Measurements from ENCODE around the gene C22orf23. TPM values are rescaled to one million over a fixed set of nuclear protein-coding genes. Genes with fewer than 3 reads are reported as not detected.

Gene C22orf23
- total RNA-seq, 1 donor from 2014 or later = not detected

DNA sequence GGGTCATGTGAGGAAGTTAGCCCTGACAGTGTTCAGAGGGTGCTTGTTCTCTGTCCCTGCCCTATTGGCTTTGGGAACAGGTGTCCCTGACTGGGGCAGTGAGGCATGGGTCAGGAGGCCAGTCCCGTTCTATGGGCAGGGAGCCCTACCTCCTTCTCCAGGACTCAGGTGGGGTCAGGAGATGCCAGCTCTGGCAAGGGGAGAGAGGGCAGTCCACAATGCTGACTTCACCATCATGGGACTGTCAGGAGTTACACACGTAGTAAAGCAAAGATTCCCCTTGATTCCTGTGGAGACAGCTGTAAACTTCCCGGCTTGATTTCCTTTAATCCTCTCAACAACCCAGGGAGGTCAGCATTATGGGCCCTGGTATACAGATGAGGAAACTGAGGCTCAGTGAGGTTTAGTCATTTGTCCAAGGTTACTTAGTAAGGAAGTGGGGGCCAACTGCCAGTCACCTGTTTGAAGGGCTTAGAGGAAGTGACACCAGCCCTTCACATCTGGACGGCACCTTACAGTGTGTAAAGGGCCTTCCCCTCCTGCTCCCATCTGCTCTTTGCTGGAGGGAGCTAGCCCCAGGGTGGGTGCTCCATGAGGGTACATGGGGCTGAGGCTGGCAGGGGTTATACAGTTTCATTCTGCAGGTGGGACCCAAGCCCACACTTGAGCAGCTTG lies 35.4 kb downstream of the C22orf23 start:
- Histone ChIP-seq H3K27me3 (no peaks in the 10 kb centered on the region), H3K4me3 (no peak overlapping the region), H3K27ac (no peak overlapping the region), H3K4me1 (no peaks in the 10 kb centered on the region), H3K9me3 (no peaks in the 10 kb centered on the region), H3K36me3 (peaks cover 44 to 66% of the 10 kb centered on the region in 2 donors)
- TF ChIP-seq, protein P1, sequence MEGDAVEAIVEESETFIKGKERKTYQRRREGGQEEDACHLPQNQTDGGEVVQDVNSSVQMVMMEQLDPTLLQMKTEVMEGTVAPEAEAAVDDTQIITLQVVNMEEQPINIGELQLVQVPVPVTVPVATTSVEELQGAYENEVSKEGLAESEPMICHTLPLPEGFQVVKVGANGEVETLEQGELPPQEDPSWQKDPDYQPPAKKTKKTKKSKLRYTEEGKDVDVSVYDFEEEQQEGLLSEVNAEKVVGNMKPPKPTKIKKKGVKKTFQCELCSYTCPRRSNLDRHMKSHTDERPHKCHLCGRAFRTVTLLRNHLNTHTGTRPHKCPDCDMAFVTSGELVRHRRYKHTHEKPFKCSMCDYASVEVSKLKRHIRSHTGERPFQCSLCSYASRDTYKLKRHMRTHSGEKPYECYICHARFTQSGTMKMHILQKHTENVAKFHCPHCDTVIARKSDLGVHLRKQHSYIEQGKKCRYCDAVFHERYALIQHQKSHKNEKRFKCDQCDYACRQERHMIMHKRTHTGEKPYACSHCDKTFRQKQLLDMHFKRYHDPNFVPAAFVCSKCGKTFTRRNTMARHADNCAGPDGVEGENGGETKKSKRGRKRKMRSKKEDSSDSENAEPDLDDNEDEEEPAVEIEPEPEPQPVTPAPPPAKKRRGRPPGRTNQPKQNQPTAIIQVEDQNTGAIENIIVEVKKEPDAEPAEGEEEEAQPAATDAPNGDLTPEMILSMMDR (IDR thresholded peaks at IDR 0.05) = no peak
- intact Hi-C loops (cut with DNase I) = no loop called here
- DNase-seq (ENCODE audit: low spot score in 2 of 2) = no peak

DNA sequence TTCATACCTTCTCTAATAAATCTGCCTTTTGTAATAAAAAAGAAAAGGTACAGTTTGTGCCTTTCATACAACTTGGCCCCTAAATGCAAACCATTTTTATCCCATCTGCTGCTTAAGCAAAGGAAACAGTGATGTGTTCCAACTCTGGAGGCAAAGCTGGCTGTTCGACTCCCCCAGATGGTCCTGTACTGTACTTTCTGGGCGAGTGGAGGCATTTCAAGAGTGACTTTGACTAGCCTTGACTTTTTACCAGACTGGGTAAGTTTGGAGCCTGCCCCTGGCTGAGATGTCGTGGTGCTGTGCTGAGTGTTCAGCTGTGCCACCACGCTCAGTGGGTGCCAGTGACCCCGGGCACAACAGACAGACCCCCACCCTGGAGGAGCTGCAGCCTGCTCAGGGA lies 37.1 kb downstream of the C22orf23 start:
- Histone ChIP-seq H3K9me3 (no peaks in the 10 kb centered on the region), H3K27me3 (no peaks in the 10 kb centered on the region), H3K4me3 (no peak overlapping the region), H3K36me3 (peaks cover 33 to 73% of the 10 kb centered on the region in 2 donors), H3K4me1 (no peaks in the 10 kb centered on the region), H3K27ac (no peak overlapping the region)
- no peak for DNase-seq (ENCODE audit: low spot score in 2 of 2)
- TF ChIP-seq, protein P1 (IDR thresholded peaks at IDR 0.05) = no peak
- intact Hi-C loops (cut with DNase I) = no loop called here

- Histone ChIP-seq H3K36me3 (peaks cover 20 to 47% of the 10 kb centered on the region in 2 donors), H3K4me1 (peaks cover 0 to 4% of the 10 kb centered on the region in 2 donors), H3K27me3 (no peaks in the 10 kb centered on the region), H3K9me3 (no peaks in the 10 kb centered on the region), H3K27ac (no peak overlapping the region), H3K4me3 (no peak overlapping the region)
- no peak for DNase-seq (ENCODE audit: low spot score in 2 of 2)
- TF ChIP-seq, protein P1 (IDR thresholded peaks at IDR 0.05) = no peak
- intact Hi-C loops (cut with DNase I) = no loop called here
Measured at GRCh38 chr22:37913233-37913721, 40.1 kb downstream of the C22orf23 start.

DNA sequence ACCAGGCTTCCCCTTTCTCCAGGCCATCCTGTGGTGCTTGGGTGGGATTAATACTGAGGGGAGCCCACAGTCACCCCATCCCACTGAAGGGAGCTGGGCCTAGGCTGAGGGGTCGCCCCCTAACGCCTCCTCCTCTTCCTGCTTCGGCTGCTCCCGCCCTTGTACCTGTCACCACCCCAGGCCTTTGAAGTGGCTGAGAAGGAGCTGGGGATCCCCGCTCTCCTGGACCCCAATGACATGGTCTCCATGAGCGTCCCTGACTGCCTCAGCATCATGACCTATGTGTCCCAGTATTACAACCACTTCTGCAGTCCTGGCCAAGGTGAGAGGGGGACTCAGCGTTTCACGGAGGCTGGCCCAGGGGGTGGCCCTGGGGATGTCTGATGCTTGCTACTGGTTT lies 41.2 kb downstream of the C22orf23 start:
- TF ChIP-seq, protein P1 (IDR thresholded peaks at IDR 0.05) = no peak
- intact Hi-C loops (cut with DNase I) = no loop called here
- Histone ChIP-seq H3K27me3 (no peaks in the 10 kb centered on the region), H3K4me1 (peaks cover 0 to 6% of the 10 kb centered on the region in 2 donors), H3K36me3 (peaks cover 11 to 36% of the 10 kb centered on the region in 2 donors), H3K9me3 (no peaks in the 10 kb centered on the region), H3K27ac (no peak overlapping the region), H3K4me3 (no peak overlapping the region)
- no peak for DNase-seq (ENCODE audit: low spot score in 2 of 2)

GRCh38 chr22:37911697-37912096 lies 41.7 kb downstream of the C22orf23 start:
- TF ChIP-seq, protein P1 (IDR thresholded peaks at IDR 0.05) = no peak
- Histone ChIP-seq H3K27me3 (no peaks in the 10 kb centered on the region), H3K27ac (no peak overlapping the region), H3K36me3 (peaks cover 11 to 31% of the 10 kb centered on the region in 2 donors), H3K4me3 (no peak overlapping the region), H3K9me3 (no peaks in the 10 kb centered on the region), H3K4me1 (peaks cover 0 to 11% of the 10 kb centered on the region in 2 donors)
- intact Hi-C loops (cut with DNase I) = no loop called here
- DNase-seq (ENCODE audit: low spot score in 2 of 2) = no peak

Data from ascending aorta (tissue), 2 donors.